HL-60/S4 treated with phorbol 12-myristate 13-acetate at 8.2 ng/mL for 4 days and 3 days (cell line): ENCODE results near the gene HAS3.
"Not testable (repeated sequence)": the region's sequence is repeated elsewhere in the genome, so short reads cannot be mapped to it uniquely, and the experiment has no call there.

Experiments
- in situ Hi-C: fragments of 300-500 bp; cut with MboI; formaldehyde crosslinking; loops from 2 replicates; pipeline ENCODE4 v1.15.0; 2022; ENCODE audit warnings: low sequenced_read_pairs

The HAS3 gene

GRCh38 chr16:69115837-69116236 is 10.4 kb downstream of the HAS3 start:
- in situ Hi-C loops, result no loop called here

- in situ Hi-C loops, result no loop called here
Observed at GRCh38 chr16:69116256-69116875, 10.9 kb downstream of the HAS3 start.

DNA sequence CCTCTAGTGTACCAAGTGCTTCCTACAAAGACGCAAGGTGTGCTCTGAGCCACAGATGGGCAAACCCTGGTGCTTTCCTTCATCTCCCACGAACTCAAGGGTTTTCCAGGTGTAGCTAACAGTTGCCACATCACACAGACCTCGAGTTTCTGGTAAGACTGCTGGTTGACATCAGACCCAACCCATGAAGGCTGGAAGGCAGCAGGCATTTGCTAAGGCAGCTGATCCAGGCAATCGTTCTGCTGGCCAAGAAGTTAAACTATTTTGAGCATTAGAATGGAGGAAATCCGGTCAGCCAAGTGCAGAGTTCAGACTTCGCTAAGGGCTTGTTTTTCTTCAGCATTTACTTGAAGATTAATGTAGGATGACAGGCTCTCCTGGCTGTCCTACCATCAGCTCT is 11.5 kb downstream of the HAS3 start:
- in situ Hi-C loops, result no loop called here

DNA sequence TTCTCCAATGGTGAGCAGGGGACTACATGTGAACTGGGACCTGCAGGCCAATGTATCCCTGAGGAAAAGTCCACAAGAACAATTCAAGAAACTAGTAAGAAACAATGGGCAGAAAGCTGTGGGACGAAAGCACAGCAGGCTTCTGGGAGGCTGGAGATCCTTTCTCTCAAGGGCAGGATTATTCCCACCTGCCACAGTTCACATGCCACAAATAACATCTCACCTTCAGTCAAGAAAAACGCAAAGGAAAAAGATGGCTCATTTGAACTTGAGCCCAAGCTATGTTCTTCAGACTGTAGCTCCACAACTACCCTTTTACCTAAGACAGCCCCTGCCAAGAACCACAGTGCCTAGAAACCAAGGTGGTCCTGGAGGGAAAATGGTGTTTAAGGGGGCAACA is 13.0 kb downstream of the HAS3 start:
- in situ Hi-C loops, result no loop called here

DNA sequence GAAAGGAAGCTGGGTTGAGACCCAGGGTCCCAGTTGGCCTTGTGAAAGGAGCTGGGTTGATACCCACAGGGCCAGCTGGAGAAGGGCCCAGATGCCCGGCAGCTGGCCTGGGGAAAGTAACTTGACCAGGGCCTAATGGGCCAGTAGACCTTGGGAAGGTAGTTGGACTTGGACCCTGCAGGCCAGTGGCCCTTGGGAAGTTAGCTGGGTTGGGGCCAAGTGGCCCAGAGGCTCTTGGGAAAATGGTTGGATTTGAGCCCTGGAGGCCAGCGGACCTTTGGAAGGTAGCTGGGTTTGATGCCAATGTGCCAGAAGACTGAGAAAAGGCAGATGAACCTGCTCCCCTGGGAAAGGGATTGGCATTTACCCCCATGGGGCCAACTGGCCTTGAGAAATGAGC is 13.5 kb downstream of the HAS3 start:
- in situ Hi-C loops, result no loop called here

DNA sequence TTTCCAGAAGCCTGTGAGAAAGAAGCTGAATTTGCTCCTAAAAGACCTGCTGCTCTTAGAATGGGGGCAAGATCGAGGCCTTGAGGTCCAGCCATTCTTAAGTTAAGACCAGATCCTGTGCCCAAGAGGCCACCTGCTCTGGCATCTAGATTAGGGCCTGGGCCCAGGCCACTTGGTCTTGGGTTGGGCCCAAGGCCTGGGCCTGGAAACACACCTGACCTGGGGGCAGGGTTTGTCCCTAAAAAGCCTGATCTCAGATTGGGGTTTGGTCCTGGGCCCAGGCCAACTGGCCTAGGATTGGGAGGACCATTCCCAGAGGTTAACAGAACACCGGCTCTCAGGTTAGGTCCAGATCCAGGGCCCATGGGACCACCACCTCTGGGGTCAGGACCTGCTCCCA is 14.1 kb downstream of the HAS3 start:
- in situ Hi-C loops, result no loop called here

GRCh38 chr16:69120096-69120664 is 14.7 kb downstream of the HAS3 start:
- in situ Hi-C loops, result loop anchor here (10.0 kb wide), 1 partner anchor 215 kb away; no protein-coding TSS in a partner anchor

- in situ Hi-C loops, result loop anchor here (10.0 kb wide), 1 partner anchor 219 kb away; no protein-coding TSS in a partner anchor
Observed at GRCh38 chr16:69123910-69124309, 18.5 kb downstream of the HAS3 start.

DNA sequence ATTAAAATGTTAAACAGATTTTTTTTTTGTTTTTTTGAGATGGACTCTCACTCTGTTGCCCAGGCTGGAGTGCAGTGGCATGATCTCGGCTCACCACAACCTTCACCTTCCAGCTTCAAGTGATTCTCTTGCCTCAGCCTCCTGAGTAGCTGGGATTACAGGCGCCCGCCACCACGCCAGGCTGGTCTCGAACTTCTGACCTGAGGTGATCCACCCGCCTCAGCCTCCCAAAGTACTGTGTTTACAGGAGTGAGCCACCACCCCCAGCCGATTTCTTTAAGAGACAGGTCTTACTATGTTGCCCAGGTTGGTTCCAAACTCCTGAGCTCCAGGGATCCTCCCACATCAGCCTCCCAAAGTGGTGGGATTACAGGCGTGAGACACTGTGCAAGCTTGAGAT is 19.0 kb downstream of the HAS3 start:
- in situ Hi-C loops, result loop anchor here (10.0 kb wide), 1 partner anchor 220 kb away; no protein-coding TSS in a partner anchor

- in situ Hi-C loops, result loop anchor here (10.0 kb wide), 1 partner anchor 220 kb away; no protein-coding TSS in a partner anchor
Observed at GRCh38 chr16:69124961-69125360, 19.5 kb downstream of the HAS3 start.

GRCh38 chr16:69126221-69126620 is 20.8 kb downstream of the HAS3 start:
- in situ Hi-C loops, result loop anchor here (10.0 kb wide), 1 partner anchor 221 kb away; no protein-coding TSS in a partner anchor

GRCh38 chr16:69126801-69127200 is 21.3 kb downstream of the HAS3 start:
- in situ Hi-C loops, result loop anchor here (10.0 kb wide), 1 partner anchor 222 kb away; no protein-coding TSS in a partner anchor

- in situ Hi-C loops, result loop anchor here (10.0 kb wide), 1 partner anchor 223 kb away; no protein-coding TSS in a partner anchor
Observed at GRCh38 chr16:69127966-69128510, 22.6 kb downstream of the HAS3 start.

GRCh38 chr16:69130461-69130860 is 25.0 kb downstream of the HAS3 start:
- in situ Hi-C loops, result no loop called here

DNA sequence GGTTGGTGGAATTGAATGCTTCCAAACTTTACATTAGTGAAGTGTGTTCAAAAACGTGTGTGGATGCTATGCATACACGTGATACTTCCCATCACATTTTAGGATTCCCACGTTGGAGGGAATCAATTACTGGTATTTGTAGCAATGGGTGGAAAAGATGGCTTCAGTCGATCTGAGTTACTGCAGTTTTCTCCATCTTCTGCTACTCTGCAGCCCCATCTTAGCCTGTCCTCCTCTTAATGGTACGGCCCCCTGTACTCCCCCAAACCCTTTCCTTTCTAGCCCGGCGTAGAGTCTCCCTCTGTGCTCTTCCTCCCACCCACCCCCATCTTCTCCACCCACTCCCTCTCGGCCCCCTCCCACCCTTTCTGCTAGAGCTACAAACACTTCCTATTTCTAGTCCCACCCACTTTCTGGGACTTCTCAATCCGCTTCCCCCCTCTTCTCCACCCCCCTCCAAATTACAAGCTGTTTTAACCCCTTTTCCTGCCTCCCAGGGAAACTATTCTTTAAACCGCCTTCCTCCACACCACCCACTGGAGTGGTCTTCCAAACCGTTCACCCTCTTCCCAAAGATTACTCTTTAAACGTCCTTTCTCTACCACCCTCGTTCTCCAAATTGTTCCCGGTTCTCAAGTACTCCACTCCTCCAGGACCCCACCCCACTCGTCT is 25.9 kb downstream of the HAS3 start:
- in situ Hi-C loops, result no loop called here

DNA sequence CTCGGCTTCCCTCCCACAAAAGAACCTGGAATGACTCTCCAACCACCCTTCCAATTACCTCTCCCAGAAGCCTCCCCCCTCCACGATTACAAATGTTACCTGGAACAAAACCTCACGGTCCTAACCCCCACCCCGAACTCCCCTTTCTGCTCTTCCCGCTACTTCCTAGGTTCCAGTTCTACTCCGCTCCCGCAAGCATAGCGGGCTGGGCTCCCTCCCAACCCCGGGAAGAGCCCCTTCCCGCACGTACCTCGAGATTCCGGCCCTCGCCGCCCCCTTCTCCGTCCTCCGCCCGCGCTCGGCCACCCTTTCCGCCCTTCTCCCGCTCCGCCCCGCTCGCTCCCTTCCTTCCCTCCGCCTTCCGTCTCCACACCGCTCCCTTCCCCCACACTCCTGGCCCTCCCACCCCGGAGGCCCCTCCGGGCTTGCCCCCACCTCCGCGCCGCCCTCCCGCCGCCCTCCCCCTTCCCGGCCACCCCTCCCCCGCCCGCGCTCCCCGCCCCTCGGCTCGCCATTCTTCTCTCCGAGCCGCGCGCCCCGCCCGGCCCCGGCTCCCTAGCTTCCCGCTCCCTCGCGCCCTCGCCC is 26.5 kb downstream of the HAS3 start:
- in situ Hi-C loops, result no loop called here

DNA sequence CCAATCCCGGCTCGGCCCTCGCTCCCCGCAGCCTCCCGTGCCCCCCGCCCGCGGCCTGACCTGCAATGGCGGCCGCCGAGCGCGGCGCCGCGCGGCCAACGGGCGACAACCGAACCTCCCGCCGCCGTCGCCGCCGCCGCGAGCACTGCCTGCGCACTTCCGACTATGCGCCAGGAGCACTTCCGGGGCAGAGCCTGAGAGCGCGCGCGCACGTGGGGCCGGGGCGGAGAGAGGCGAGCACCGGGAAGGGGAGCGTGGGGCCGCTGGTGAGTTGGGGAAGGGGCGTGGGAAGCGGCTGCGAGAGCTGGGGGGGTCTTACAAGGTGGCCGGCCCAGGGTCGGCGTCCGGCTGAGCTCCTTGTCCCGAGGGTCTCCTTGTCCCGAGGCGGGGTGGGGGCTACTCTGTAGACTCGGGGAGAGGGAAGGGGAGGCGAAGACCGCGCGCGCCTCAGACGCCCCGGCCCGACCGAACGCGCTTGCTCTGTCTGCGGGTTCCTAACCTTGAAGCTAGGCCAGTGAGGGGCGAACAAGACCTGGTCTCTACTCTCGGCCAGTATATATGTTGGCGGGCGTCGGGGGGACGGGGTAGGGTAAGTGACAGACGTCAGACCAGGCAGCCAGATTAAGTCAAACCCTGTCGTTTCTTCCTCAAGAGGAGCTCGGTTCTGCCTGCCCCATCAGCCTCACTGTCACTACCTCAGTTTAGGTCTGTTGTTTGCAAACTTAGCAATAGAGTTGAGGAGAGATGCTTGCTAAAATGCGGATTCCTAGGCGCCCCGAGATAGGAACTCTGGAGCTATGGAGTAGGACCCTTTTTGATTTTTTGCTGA is 27.2 kb downstream of the HAS3 start, which contains the start of the genes CHTF8 and UTP4:
TSS of gene CHTF8 (minus strand) at position 165 of the 829 bp plus-strand sequence. CDS start 11,130 bp downstream, outside the sequence.
TSS of gene UTP4 (plus strand) at position 226 of the 829 bp plus-strand sequence. CDS start 811 bp downstream, outside the sequence.
- in situ Hi-C loops, result no loop called here

GRCh38 chr16:69133373-69133954 is 28.0 kb downstream of the HAS3 start:
- in situ Hi-C loops, result no loop called here

- in situ Hi-C loops, result no loop called here
Observed at GRCh38 chr16:69138608-69139007, 33.2 kb downstream of the HAS3 start.

- in situ Hi-C loops, result not testable (repeated sequence)
Observed at GRCh38 chr16:69139464-69139863, 34.0 kb downstream of the HAS3 start.
